Body of pancreas (tissue), 4 donors: ENCODE data around the gene CAMK1D. TPM values are rescaled to one million over a fixed set of nuclear protein-coding genes. Genes with fewer than 3 reads are reported as not detected.

Source experiments
- ATAC-seq: fragments of 150-250 bp; one replicate; pipeline ENCODE4 v1.9.1; 2016
- DNase-seq, 4 donors: peaks; one replicate each; pipeline ENCODE4 v3.0.0-alpha.2; 2019
- H3K27ac ChIP-seq, 4 donors: fragments of 200-600 bp; sonication (generic); 1 replicate in 3 of 4; 2 replicates in 1 of 4; pipeline versions ENCODE4 v1.5.1 to v1.6.1; 2016 to 2019; ENCODE audit warnings: mild to moderate bottlenecking in 1 of 4, mixed read lengths in 1 of 4, moderate library complexity in 1 of 4
- H3K27me3 ChIP-seq, 2 donors: fragments of 200-600 bp; sonication (generic); one replicate each; pipeline ENCODE4 v1.6.0; 2016; ENCODE audit warnings: mild to moderate bottlenecking in 1 of 2
- H3K36me3 ChIP-seq, 2 donors: fragments of 200-600 bp; sonication (generic); replicated peaks in 1 of 2; 2 replicates each; pipeline ENCODE4 v1.5.1; 2016; ENCODE audit warnings: low read depth in 2 of 2; ENCODE audit not compliant: insufficient read depth in 1 of 2
- H3K4me1 ChIP-seq: fragments of 200-600 bp; sonication (generic); one replicate; pipeline ENCODE4 v1.6.0; 2016
- H3K4me3 ChIP-seq, 2 donors: fragments of 200-600 bp; sonication (generic); 1 replicate in 1 of 2; 2 replicates in 1 of 2; pipeline ENCODE4 v1.5.1; 2016 to 2019
- H3K9me3 ChIP-seq, 3 donors: fragments of 200-600 bp; sonication (generic); 1 replicate in 2 of 3; 2 replicates in 1 of 3; pipeline ENCODE4 v1.5.1; 2016
- POLR2A ChIP-seq, 3 donors: fragments of 450-650 bp; IDR thresholded peaks; one replicate each; pipeline ENCODE4 v1.6.1; 2016; ENCODE audit warnings: antibody characterized with exemption in 3 of 3, mild to moderate bottlenecking in 2 of 3
- WGBS, 2 donors: methylation state at CpG; one replicate each; pipeline ENCODE4 v1.1.5; 2017; 5-methylcytosine and 5-hydroxymethylcytosine counted together
- intact Hi-C: fragments of 100-400 bp; cut with DNase I; formaldehyde crosslinking; loops from one replicate; pipeline ENCODE4 v1.15.1; 2023
- total RNA-seq, 2 donors: library from RNA; depleted of rRNA; stranded (reverse); fragments of >200 nt; gene quantifications; one replicate each; pipeline ENCODE4 v1.1.0, GENCODE V29; 2016
- TF ChIP-seq, protein P1 (sequence below), 7 experiments: fragments of 450-650 bp in 4 of 7; fragments of 200-600 bp in 3 of 7; sonication (generic) in 3 of 7; IDR thresholded peaks; one replicate each; pipeline ENCODE4 v1.5.1; 2016 to 2019; ENCODE audit warnings: antibody characterized with exemption in 7 of 7

Gene CAMK1D
- total RNA-seq, 2 donors from 2014 or later, result 12.5 to 14.2 TPM

DNA sequence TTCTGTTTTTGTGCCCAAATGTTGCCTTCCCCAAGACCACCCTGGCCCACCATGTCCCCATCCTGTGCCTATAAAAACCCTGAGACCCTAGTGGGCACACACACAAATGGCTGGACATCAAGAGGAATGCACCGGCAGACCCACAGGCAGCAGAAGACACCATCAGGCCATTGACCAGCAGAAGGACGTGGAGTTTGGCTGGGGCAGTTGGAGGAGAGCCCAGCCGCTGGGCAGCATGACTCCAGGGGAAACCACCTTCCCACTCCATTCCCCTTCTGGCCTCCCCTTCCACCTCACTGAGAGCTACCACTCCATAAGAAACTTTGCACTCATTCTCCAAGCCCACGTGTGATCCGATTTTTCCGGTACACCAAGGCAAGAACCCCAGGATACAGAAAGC lies 309.2 kb downstream of the CAMK1D start:
- Histone ChIP-seq H3K36me3 (no peaks in the 10 kb centered on the region), H3K9me3 (no peaks in the 10 kb centered on the region), H3K4me3 (no peak overlapping the region), H3K4me1 (no peaks in the 10 kb centered on the region), H3K27ac (no peak overlapping the region), H3K27me3 (no peaks in the 10 kb centered on the region)
- no peak for ATAC-seq
- no peak for TF ChIP-seq POLR2A (IDR thresholded peaks at IDR 0.05)
- TF ChIP-seq, protein P1, sequence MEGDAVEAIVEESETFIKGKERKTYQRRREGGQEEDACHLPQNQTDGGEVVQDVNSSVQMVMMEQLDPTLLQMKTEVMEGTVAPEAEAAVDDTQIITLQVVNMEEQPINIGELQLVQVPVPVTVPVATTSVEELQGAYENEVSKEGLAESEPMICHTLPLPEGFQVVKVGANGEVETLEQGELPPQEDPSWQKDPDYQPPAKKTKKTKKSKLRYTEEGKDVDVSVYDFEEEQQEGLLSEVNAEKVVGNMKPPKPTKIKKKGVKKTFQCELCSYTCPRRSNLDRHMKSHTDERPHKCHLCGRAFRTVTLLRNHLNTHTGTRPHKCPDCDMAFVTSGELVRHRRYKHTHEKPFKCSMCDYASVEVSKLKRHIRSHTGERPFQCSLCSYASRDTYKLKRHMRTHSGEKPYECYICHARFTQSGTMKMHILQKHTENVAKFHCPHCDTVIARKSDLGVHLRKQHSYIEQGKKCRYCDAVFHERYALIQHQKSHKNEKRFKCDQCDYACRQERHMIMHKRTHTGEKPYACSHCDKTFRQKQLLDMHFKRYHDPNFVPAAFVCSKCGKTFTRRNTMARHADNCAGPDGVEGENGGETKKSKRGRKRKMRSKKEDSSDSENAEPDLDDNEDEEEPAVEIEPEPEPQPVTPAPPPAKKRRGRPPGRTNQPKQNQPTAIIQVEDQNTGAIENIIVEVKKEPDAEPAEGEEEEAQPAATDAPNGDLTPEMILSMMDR (IDR thresholded peaks at IDR 0.05), result no peak
- intact Hi-C loops, result loop anchor here (5.0 kb wide), 1 partner anchor 396 kb away; no protein-coding TSS in a partner anchor
- WGBS, 2 donors, result 91 to 94% methylated on average over 6 of the region's 6 CpGs
- DNase-seq, result no peak

DNA sequence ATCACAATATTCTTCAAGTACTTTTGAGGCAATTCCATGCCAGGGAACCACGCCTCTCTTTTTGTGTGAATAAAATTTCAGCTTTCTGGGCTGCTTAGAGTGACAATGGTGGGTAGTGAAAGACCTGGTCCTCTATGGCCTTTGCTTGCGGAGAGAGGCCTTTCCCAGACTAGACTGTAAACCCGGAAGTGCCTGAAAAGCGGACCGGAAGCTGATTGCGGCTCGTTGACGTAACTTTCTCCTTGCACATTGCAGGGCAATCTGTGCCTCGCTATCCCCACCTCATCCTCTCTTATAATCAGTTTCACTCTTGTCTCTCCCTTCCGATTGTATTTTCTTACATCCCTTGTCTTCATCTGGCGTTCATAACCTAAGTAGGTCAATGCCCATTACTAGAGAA lies 310.4 kb downstream of the CAMK1D start:
- H3K4me3 ChIP-seq, result no peak overlapping the region
- H3K27me3 ChIP-seq, result no peaks in the 10 kb centered on the region
- WGBS, 2 donors, result 92 to 96% methylated on average over 11 of the region's 11 CpGs
- no peak for DNase-seq
- no peaks in the 10 kb centered on the region for H3K9me3 ChIP-seq
- no peak for ATAC-seq
- intact Hi-C loops, result loop anchor here (5.0 kb wide), 1 partner anchor 397 kb away; no protein-coding TSS in a partner anchor
- no peaks in the 10 kb centered on the region for H3K36me3 ChIP-seq
- no peaks in the 10 kb centered on the region for H3K4me1 ChIP-seq
- no peak overlapping the region for H3K27ac ChIP-seq
- no peak for TF ChIP-seq POLR2A (IDR thresholded peaks at IDR 0.05)
- TF ChIP-seq, protein P1 (IDR thresholded peaks at IDR 0.05), result no peak

DNA sequence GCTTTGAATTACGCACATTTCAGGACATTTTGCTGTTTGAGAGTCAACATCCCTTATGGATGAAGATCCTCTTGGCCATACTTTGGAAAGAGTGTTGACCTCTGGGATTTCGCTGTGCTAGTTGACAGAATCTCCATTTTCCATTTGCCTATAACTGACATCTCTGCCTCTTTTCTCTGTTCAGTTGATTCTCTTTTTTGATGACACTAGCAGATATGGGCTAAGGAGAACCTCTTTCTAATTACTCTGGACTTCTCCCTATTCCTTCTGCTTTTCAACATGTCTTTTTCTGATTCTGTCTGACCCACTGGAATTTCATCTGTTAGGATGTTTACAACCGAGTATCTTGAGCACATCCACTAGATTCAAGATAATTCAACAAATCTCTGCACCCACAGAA lies 311.5 kb downstream of the CAMK1D start:
- WGBS, 2 donors, result 93 to 94% methylated on average over 3 of the region's 3 CpGs

DNA sequence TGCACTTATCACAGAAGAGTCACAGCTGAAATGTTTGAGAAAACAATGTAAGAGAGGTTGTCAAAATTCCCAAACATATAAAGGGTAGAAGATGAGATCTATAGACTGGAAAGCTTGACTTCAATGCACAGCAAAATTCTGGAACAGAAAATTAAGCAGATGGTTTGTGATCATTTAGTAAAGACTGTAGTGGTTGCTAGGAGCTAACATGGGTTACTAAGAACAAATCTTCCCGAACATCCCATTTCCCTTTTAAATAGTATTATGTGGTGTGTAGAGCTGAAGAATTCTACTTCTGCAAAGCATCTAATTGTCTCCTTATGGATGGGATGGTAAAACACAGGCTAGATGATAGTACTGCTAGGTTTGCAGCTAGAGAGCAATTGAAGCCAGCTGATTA lies 312.3 kb downstream of the CAMK1D start:
- 88 to 95% methylated on average over 1 of the region's 1 CpG for WGBS, 2 donors
- no peak for TF ChIP-seq POLR2A (IDR thresholded peaks at IDR 0.05)
- TF ChIP-seq, protein P1 (IDR thresholded peaks at IDR 0.05), result no peak

More for the DNA sequence above, 311.5 kb downstream of the CAMK1D start:
- no peak overlapping the region for H3K4me3 ChIP-seq
- ATAC-seq (no peak), DNase-seq (no peak)
- no peak overlapping the region for H3K27ac ChIP-seq
- no peaks in the 10 kb centered on the region for H3K4me1 ChIP-seq
- H3K27me3 ChIP-seq, result no peaks in the 10 kb centered on the region
- intact Hi-C loops, result no loop called here
- TF ChIP-seq, protein P1 (IDR thresholded peaks at IDR 0.05), result no peak
- TF ChIP-seq POLR2A (IDR thresholded peaks at IDR 0.05), result no peak
- H3K36me3 ChIP-seq, result no peaks in the 10 kb centered on the region
- H3K9me3 ChIP-seq, result no peaks in the 10 kb centered on the region

DNA sequence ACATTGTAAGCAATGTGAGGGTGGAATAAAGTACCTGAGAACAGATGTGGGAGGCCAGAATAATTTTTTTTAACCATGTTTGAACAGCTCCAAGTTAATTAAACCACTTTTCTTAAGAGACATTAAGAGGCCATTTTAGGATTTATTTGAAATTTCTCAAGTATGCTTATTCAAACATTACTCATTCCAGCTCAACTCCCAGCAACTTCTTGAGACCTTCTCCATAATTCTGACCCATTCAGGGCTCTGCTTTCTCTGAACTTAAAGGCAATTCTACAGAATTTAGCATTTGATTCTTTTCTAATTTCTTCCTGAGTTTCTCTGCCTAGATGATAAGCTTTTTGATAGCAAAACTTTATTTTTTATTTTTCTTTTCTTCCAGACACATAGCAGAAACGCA lies 314.5 kb downstream of the CAMK1D start:
- WGBS, 2 donors, result 88 to 97% methylated on average over 1 of the region's 1 CpG
- ATAC-seq (no peak), DNase-seq (no peak)
- Histone ChIP-seq H3K4me1 (no peaks in the 10 kb centered on the region), H3K27ac (no peak overlapping the region), H3K9me3 (no peaks in the 10 kb centered on the region), H3K4me3 (no peak overlapping the region), H3K36me3 (no peaks in the 10 kb centered on the region), H3K27me3 (no peaks in the 10 kb centered on the region)
- no peak for TF ChIP-seq POLR2A (IDR thresholded peaks at IDR 0.05)
- TF ChIP-seq, protein P1 (IDR thresholded peaks at IDR 0.05), result no peak
- intact Hi-C loops, result no loop called here

More for the DNA sequence above, 312.3 kb downstream of the CAMK1D start:
- ATAC-seq (no peak), DNase-seq (no peak)
- Histone ChIP-seq H3K27me3 (no peaks in the 10 kb centered on the region), H3K36me3 (no peaks in the 10 kb centered on the region), H3K9me3 (no peaks in the 10 kb centered on the region), H3K4me1 (no peaks in the 10 kb centered on the region), H3K27ac (no peak overlapping the region), H3K4me3 (no peak overlapping the region)
- intact Hi-C loops, result no loop called here
